GM19023 (cell line): ENCODE measurements around the gene PAX4.

Experiments used
- ATAC-seq: cut with Tn5 transposase; IDR thresholded peaks from one replicate; pipeline ENCODE4 v1.9.1; 2021; ENCODE audit warnings: mild to moderate bottlenecking, moderate library complexity; ENCODE audit not compliant: unreplicated experiment

PAX4 gene, protein sequence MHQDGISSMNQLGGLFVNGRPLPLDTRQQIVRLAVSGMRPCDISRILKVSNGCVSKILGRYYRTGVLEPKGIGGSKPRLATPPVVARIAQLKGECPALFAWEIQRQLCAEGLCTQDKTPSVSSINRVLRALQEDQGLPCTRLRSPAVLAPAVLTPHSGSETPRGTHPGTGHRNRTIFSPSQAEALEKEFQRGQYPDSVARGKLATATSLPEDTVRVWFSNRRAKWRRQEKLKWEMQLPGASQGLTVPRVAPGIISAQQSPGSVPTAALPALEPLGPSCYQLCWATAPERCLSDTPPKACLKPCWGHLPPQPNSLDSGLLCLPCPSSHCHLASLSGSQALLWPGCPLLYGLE

DNA sequence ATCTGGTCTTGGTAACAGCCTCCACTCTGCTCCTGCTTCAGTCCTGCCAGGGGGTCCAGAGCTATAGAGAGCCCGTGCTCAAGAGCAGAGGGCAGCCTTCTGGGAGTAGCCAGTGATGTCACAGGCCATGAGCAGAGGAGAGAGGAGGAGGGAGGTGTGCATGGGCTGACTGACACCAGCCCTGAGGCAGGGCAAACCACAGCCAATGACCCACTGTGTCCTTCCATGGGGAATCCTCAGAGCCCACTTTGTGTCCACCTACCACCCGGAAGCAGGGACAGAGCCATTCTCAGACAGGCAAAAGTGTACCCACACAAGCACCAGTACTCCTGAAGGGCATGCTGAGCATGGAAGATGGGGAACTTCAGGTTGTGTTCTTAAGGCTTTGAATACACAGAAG, at the start of gene PAX4:
TSS of gene PAX4 (minus strand) at position 101 of the 400 bp plus-strand sequence. CDS start 2,214 bp downstream, outside the sequence.
- no peak for ATAC-seq

DNA sequence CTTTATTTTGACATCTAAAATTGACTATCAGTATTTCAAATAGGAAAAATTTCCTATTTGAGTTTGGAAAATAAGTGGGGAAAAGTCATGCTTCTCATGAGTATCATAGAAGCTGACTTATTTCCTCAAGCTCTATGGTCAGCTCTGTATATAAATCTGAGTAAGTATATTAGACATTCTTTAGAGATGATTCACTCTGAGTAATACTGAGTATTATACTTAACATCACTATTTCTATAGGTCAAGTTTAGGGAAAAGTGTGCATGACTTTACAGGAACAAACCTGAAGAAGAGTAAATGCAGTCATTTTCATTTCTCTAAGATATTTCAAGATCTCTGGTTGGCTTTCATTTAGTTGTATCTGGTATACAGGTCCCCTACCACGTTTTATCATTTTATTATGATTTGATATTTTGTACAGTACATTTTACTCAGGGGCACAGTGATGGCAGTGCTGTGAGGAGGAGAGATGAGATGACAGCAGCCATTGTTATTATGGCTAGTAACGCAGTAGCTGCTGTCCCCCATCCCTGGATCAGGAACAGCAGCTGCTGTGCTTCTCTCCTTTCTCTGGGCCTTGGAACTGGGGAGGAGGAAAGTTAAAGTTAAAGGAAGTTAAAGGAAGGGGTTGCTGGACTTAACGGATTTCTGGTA, 49.2 kb upstream of the PAX4 start:
- no peak for ATAC-seq

DNA sequence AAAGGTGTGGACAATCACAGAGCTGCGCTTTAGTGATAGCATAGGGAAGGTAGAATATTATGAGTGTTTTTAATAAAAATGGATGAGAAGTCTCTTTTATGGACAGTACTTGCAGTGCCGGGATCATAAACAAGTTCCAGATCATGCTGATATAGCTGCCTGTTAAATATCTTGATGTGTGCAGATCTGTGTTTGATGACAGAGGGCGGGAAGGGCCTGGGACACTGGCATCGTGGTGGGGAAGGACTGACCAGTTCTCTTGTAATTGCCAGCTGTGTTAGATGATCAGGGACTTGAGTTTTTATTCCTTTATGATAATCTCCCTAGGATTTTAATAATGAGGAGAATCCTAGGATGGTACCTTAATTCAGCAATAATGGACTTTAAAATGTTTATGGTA, 48.7 kb upstream of the PAX4 start:
- ATAC-seq = no peak

DNA sequence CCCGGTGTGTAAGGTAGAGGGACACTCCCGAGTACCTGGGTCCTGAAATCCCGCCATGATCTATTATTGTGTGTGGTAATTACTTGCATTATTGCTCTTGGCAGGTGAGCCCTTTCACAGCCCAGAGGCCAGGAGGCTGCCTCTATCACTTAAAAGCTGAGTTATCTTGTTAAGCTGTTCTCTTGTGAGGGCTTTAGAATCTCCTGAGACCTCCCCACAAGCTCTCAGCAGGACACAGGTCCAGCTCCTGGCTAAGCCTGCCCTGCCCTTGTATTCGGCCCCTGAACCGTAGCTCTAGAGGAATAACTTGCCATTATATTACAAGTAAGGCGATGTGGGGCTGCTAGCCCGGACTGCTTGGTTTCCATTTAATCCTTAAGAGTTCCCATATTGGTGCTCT, 48.0 kb upstream of the PAX4 start:
- no peak for ATAC-seq

DNA sequence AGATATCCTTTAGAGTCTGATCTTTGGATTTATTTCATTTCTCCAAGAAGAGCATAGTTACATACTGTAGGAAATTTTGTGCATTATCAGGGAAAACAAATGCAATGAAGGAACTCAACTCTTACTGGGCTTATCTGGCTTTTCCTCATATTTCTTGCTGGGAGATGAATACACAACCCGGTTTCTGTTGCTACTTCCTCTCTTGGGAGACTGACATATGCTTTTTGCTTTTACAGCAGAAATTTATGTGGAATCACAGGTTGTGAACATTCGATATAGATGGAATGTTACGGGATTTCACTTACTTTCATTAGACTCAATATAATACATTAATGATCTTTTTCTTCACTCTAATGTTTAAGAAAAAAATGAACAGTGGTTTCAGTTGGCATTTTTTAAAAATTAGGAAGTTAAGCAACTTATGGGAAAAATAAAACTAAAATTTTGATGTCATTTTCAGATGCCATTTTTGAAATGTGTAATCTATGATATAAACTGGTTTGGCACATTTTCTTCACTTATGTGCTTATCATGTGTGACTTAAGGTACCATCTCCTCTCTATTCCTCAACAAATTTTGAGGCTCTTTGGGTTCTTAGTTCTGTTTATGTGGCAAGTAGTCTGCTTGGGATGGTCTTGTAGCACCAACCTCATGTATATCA, 41.2 kb upstream of the PAX4 start:
- ATAC-seq = no peak

DNA sequence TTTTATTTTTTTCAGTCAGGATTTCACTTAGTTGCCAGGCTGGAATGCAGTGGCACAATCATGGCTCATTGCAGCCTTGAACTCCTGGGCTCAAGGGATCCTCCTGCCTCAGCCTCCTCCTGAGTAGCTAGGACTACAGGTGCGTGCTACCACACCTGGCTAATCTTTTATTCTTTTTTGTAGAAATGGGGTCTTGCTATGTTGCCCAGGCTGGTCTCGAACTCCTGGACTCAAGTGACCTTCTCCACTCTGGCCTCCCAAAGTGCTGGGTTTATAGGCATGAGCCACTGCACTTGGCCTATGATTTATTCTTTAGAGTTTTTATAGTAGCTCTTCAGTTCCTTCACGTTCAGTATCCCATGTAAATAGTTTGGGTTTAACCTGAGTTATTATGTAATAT, 39.6 kb upstream of the PAX4 start:
- no peak for ATAC-seq

DNA sequence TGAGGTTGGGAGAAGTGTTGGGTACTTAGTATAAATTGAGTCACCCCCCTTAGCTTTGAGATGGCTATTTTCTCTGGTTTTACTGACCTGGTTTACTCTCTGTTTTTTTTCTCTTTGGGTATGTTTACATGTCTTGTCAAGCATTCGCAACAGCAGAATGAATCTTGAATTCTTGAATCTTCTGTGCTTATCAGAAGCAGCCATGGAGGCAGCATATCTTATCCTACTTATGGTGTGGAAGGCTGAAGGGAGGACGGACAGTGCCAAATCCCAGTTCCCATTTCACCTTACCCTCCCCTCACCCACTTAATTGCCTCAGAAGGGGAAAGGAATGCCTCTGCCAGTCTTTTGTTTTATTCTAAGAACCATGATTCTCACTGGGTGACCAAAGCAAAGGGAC, 37.8 kb upstream of the PAX4 start:
- ATAC-seq = no peak

DNA sequence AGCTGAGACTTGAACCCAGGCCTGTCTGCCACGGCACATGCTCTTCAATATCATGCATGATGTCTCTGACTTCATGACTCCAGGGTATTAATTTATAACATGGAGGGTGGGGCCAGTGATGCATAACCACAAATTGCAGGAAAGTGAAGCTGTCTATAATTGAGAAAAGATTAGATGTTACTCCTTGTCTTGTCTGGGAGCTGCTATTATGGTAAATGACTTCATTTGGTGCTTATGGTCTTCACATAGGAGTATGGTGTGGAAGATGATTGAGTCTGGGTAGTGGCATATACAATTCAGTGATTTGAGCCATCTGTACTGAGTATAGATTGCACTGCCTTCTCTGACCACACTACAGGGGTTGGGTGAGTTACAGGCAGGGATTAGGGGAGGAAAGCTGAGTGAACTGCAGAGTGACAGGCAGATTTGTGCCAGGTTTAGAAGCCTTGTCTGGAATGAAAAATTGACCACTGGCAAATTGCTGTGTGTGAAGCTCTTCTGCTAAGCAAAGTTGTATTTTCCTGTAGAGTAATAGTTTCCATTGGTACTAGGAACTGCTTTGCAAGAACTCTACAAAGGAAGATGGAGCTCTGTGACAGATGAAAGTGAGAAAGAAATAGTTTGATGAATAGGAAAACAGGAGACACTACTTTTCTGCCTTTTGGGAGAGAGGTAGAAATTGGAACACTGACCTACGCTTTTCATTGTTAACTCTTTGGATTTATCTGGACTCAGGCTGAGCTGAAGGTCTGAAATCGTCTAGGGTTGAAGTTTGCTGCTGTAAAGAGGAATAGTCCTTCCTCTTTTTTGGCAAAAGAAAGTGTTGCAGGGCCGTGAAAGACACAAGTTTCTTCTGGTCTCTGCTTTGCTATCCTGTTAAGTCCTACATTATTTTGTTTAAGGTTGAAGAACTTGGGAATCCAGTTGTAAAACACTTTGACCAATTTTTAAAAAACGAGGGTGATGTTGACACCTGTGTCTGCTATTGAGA, 36.8 kb upstream of the PAX4 start:
- no peak for ATAC-seq

DNA sequence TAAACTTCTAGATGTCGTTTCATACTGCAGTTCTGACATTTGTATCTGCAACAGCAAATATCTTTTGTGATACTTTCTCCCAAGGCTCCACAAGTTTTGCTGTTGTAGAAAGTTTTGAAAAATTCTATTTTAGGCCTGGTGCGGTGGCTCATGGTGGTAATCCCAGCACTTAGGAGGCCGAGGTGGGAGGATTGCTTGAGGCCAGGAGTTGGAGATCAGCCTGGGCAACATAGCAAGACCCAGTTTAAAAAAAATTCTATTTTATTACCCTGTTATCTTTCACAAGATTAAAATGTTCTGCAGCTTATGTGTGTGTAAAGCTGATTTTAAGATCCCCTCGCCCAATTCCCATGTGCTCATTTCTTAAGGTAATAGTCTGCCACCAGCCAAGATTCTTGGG, 35.5 kb upstream of the PAX4 start:
- no peak for ATAC-seq

DNA sequence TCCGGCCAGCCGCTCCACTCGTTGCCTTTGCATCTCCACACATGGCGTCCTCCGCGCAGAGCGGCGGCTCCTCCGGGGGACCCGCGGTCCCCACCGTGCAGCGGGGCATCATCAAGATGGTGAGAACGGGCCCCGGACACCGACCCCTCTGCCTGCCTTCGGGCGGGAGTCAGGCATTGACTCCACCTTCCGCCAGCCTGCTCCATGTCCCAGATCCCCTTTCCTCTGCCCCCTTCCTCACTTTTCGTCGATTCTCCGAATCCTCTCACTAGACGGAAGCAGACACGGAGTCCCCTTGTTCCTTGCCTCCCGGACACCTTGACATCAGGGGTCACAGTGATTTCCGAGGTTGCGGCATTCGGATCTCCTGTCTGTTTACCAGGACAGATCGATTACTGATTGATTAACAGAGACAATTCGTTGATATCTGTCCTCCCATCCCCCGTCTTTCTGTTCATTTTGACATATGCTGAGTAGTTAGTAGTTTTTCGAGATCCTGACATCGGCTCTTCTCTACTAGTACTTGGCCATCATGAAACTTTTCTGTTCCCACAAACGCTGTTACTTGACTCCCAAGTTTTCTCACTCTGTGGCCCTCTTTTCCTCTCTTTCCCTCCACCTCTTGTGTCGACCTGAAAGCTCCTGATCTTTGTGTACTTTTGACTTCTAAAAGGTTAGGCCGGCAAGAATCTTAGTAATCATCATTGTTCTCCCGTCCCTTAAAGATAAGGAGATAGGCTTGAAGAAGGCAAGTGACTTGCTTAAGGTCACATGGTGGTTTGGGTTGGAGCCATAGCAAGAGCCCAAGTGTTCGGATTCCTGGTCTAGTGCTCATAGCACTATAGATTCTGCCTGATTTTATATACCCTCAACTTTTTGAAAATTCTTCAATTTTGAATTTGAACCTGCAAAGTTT, 34.6 kb upstream of the PAX4 start:
- peak; percentile 21 for ATAC-seq

DNA sequence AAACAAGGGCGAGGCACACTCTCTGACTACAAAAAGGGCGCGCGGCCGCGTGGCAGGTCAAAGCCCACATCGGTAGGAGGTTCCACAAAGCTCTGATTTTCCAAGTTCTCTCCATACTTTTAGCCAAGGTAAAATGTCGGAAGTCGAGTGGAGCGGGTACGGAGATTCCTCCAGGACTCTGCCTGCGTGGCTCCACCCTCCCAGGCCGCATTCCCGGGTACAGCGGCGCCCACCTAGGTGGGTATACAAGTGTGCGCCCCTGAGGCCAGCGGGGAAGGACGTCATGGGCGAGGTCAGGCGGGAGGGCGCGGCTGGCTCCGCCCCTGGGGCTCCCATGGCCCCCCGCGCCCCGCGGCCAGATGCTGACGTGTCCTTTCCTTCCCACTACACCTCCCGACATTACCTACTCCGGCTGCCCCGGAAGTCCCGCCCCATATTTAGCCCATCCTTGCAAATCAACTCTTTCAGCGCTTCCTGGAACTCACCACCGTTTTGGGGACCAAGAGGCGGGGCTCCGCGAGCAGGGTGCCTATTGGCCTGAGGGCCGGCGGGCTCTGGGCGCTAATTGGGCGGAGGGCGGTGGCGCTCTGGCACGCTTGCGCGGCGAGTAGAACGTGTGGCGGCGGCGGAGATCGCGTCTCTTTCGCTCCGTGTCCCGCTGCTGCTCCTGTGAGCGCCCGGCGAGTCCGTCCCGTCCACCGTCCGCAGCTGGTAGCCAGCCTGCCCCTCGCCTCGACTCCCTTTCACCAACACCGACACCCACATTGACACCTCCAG, 33.8 kb upstream of the PAX4 start, which contains the start of gene SND1:
TSS of gene SND1 (plus strand) at position 639 of the 777 bp plus-strand sequence. CDS start 180 bp downstream, outside the sequence.
- ATAC-seq = peak; percentile 94

DNA sequence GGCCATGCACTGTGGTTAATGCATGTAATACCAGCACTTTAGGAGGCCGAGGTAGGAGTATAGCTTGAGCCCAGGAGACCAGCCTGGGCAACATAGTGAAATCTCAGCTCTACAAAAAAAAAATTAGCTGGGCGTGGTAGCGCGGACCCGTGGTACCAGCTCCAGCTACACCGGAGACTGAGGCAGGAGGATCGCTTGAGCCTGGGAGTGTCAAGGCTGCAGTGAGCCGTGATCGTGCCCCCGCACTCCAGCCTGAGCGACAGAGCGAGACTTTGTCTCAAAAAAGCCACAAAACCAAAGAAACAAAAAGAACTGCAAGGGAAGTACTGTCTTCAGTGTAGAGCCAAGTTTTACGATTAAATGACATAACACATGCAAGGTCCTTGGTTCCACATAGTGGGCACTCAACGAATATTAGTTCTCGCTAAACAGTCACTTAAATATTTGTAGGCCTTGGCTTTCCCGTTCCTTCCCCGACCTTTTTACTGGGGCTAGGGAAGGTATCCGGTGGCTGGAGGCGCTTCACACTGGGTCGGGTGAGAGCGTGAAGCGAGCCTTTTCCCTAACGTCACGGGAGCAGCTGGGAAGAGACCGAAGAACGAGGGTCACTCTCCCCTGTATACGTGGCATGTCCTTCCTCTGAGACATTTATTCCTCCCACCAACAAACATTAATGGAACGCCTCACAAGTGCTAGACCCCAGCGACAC, 33.1 kb upstream of the PAX4 start:
- no peak for ATAC-seq

DNA sequence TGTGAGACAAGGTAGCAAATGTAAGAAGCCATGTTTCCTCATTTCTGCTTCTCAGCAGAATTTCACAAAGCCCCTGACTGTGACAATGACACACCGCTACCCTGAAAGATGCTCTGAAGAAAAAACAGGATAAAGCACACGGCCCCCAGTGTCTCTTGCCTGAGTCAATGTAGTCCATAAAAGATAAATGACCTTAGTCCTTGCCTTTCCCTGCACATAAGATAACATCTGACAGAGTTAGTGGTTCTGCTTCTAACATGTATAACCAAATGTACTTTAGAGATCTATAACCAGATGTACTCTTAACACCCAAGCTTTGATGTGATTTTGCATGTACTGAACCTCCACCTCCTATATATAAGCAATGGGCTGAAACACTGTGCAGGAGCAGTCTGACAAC, 31.0 kb upstream of the PAX4 start:
- ATAC-seq = no peak

DNA sequence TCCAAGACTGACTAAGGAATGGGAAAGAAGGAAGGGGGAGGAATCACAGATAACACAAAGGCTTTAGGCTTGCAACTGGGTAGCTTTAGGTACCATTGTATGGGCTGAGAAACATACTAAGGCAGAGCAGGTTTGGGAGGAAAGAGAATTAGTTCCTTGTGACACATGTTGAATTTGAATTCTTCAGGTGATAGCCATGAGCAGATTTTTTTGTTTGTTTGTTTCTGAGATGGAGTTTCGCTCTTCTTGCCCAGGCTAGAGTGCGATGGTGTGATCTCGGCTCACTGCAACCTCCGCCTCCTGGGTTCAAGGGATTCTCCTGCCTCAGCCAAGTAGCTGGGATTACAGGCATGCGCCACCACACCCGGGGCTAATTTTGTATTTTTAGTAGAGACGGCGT, 29.7 kb upstream of the PAX4 start:
- no peak for ATAC-seq

DNA sequence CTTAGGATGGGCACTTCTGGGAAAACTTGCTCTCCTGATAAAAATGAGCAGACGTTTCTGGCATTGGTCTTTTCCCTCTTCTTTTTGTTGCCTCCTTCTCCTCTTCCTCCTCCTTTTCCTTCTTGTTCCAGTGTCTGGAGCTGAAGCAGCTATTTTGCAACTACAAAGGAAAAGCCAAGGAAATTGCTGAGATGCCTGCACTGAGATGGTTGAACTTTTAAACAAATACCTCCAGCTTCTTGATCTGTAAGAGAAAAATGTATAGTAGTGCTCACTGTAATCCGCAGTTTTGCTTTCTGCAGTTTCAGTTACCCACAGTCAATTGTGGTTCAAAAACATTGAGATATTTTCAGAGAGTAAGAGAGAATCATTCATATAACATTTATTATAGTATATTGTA, 26.5 kb upstream of the PAX4 start:
- ATAC-seq = no peak

DNA sequence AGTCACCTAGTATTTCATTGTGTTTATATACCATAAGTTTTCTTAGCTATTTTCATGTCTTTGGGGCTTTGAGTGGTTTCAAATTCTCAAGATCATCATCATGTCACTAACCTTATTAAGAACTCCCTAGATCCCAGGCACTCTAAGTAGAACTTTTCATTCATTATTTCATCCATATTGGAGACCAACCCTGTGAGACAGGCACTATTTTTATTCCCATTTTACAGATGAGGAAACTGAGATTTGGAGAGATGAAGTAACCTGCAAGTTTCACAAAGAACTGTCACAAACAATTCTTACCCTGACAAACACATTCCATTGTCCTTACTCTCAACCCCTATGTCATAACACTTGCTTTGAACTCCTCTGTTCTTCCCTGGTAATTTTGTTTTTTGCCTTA, 20.3 kb upstream of the PAX4 start:
- ATAC-seq = no peak

DNA sequence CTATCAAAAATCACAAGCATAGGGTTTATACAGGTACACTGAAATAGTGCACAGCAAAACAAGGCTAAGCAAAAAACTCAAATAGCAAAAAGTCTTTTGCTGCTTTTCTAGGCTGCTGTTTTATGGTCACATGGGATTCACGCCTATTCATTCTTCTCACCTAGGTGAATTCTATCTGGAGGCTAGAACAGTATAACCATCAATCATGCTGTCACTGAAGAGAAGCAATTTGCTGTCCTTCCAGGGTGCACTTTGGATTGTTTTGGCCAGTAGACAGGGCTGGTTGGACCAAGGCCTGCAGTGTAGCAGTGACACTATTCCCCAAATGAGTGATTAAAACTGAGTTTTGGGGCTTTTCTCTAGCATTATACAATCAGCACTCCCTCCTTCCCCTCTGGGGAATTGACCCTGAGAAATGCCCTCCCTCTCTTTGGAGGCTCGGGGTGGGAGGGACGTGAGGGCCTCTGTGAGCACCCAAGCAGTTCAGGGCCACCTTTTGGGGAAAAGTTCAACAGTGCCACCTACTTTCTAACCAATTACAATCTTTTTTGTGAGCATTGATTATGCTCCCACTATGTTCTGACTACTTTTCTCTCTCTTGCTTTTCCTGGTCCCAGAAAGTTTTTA, 17.8 kb upstream of the PAX4 start:
- ATAC-seq = no peak
